GM18861 (cell line): ENCODE results near the gene PHF13.

Experiments used
- ATAC-seq: cut with Tn5 transposase; IDR thresholded peaks from one replicate; pipeline ENCODE4 v1.9.1; 2021; ENCODE audit not compliant: unreplicated experiment

Gene PHF13

DNA sequence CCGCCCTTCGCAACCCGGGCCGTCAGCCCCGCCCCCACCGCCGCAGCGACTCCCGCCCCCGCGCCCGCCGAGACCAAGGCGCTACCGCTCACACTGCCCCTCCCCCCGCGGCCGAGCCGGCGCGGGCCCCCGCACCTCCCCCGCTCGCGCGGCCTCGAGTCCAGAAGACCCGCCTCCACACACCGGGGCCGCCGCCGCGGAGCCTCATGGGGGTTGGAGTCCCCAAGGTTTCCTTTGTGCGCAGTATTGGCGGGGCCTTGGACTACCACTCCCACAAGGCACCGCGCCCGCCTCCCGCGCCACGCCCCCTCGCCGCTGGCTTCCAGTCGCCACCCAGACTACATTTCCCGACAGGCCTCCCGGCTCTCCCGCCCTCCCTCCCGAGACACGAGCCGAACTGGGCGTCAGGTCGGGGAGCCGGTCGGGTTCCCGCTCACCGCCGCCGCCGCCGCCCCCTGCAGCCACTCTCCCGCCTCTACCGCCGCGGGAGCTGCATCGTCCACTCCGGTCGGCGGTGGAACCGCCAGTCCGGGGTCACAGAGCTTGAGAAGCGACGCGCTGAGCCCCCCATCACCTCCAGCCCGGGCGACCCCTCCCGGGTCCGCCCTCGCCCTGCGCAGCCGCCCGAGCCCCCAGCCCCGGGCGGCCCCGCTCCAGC is at the start of gene PHF13:
Gene PHF13 (plus strand): TSS at position 371 of the 658 bp plus-strand sequence. CDS start 336 bp downstream, outside the sequence.
- peak; percentile 89 for ATAC-seq

DNA sequence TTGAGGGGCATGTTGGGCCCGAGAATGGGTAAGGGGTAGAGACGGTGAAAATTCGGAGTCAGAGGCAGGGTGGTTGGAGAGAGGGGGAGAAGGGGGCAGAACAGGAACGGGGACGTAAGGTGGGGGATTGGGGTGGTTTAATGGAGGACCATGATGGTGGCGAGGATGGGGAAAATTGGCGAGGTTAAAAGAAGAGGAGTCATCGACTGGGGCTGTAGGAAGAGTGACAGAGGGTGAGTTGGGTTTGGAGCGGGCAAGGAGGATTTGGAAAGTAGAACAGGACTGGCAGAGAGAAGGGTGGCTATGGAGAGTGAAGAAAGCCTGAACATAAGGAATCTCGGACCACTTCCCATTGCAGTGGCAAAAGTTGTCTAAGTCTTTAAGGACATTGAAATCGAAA is 44.5 kb upstream of the PHF13 start:
- no peak for ATAC-seq

DNA sequence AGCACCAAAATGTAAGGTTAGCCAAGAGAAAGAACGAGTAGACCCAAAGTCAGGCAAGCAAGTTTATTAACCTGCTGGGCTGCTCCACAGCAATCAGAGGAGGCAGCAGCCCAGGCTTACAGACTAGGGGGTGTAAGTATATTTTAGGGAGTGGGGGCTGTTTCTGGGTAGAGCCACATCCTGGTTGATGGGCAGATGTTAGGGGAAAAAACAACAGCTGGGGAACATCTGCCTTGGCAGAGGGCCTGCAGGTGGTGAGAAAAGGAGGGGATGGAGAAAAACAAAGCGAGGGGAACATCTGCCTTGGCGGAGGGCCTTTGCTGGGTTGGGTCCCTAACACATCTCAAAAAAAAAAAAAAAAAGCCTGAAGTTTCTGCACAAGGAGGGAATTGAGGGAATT is 43.4 kb upstream of the PHF13 start:
- ATAC-seq: no peak

DNA sequence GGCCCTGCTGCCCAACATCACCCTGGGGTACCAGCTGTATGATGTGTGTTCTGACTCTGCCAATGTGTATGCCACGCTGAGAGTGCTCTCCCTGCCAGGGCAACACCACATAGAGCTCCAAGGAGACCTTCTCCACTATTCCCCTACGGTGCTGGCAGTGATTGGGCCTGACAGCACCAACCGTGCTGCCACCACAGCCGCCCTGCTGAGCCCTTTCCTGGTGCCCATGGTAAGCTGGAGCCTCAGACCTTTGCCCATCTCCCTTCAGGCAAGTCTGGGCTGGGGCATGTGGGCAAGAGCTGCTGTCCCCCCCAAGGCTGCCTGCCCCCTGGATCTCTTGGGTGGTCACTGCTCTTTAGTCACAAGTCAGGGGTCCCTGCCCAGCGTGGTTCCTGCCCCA is 42.5 kb upstream of the PHF13 start:
- ATAC-seq: no peak

DNA sequence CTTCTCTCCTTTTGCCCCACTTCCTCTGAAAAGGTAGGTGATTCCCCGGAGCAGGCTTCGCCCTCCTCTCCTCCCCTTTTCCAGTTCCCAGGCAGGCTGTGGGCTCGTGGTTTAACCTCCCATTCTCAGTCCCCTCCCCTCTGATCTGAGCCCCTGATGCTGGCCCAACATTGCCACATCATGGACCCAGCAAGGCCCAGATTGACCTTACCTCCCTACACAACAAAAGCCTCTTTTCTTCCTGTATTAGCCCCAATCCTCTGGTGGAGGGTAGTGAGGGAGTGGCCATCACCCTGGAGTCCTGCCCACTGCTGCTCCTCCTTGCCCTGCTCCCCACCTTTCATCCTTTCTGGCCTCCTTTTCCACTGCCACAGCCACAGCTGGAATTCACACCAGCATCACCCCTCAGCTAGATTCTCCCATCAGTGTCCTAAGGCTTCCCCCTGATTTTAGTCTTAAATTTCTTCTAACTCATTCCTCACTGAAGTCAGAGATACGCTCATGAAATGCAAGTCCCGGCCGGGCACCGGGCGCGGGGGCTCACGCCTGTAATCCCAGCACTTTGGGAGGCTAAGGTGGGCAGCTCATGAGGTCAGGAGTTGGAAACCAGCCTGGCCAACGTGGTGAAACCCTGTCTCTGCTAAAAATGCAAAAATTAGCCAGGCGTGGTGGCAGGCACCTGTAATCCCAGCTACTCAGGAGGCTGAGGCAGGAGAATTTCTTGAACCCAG is 40.7 kb upstream of the PHF13 start:
- no peak for ATAC-seq

DNA sequence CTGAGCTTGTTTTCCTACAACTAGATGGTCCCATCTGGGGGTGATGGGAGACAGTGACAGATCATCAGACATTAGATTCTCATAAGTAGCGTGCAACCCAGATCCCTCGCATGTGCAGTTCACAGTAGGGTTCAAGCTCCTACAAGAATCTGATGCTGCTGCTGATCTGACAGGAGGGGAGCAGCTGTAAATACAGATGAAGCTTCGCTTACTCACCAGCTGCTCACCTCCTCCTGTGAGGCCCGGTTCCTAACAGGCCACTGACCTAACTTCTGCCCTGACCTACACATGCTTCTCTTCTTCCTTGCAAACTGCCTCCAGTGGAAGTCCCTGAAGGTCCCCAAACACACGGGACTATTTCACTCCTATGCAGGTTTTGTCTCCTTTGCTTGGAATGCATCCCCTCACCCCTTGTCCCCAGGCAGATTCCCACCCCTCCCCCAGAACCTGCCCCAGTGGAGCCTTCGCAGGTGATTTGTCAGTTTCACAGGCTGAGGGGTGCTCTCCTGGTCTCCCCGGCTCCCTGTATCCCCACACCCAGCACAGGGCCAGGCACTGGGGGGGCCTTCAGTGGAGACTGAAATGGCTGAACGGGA is 39.4 kb upstream of the PHF13 start:
- no peak for ATAC-seq

DNA sequence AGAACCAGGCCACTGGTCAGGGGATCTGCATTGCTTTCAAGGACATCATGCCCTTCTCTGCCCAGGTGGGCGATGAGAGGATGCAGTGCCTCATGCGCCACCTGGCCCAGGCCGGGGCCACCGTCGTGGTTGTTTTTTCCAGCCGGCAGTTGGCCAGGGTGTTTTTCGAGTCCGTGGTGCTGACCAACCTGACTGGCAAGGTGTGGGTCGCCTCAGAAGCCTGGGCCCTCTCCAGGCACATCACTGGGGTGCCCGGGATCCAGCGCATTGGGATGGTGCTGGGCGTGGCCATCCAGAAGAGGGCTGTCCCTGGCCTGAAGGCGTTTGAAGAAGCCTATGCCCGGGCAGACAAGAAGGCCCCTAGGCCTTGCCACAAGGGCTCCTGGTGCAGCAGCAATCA is 38.7 kb upstream of the PHF13 start:
- ATAC-seq: no peak

DNA sequence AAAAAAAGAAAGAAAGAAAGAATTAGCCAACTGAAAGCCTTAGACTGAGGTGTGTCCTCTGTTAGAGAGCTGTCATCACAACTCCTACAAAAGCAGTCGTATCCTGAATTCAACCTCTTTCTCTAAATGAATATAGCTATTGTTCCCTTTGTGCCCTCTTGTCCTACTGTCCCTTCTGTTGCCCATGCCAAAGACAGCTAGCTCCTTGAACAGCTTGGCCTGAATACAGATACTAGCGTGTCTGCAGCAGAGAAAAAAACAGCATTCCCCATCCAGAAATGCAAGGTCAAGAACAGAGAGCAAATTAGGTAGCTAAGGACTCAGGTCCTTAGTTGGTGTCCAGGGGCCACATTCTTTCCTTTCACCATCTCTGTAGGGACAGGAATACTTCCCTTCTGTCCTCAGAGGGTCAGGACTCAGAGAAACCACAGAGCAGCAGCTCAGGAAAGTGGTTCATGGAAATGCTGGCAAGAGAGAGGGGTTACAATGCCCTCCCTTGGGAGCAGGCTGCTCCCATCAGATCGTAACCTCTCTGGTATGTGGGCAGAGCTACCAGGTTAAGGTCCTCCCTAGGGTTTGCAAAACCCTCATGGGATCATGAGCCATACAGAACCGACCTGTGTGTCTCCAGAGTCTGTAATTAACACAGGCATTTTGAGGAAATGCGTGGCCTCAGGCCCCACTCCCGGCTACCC is 35.6 kb upstream of the PHF13 start:
- ATAC-seq: no peak

DNA sequence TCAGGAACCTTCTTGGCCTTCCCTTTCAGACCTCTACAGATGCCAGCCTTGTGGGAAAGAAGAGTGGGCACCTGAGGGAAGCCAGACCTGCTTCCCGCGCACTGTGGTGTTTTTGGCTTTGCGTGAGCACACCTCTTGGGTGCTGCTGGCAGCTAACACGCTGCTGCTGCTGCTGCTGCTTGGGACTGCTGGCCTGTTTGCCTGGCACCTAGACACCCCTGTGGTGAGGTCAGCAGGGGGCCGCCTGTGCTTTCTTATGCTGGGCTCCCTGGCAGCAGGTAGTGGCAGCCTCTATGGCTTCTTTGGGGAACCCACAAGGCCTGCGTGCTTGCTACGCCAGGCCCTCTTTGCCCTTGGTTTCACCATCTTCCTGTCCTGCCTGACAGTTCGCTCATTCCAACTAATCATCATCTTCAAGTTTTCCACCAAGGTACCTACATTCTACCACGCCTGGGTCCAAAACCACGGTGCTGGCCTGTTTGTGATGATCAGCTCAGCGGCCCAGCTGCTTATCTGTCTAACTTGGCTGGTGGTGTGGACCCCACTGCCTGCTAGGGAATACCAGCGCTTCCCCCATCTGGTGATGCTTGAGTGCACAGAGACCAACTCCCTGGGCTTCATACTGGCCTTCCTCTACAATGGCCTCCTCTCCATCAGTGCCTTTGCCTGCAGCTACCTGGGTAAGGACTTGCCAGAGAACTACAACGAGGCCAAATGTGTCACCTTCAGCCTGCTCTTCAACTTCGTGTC is 34.7 kb upstream of the PHF13 start:
- ATAC-seq: no peak

DNA sequence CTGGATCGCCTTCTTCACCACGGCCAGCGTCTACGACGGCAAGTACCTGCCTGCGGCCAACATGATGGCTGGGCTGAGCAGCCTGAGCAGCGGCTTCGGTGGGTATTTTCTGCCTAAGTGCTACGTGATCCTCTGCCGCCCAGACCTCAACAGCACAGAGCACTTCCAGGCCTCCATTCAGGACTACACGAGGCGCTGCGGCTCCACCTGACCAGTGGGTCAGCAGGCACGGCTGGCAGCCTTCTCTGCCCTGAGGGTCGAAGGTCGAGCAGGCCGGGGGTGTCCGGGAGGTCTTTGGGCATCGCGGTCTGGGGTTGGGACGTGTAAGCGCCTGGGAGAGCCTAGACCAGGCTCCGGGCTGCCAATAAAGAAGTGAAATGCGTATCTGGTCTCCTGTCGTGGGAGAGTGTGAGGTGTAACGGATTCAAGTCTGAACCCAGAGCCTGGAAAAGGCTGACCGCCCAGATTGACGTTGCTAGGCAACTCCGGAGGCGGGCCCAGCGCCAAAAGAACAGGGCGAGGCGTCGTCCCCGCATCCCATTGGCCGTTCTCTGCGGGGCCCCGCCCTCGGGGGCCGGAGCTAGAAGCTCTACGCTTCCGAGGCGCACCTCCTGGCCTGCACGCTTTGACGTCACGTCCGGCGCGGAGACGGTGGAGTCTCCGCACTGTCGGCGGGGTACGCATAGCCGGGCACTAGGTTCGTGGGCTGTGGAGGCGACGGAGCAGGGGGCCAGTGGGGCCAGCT is 34.0 kb upstream of the PHF13 start, which contains the start of gene ZBTB48:
Gene ZBTB48 (plus strand): TSS at position 621 of the 745 bp plus-strand sequence. CDS start 616 bp downstream, outside the sequence.
- peak; percentile 93 for ATAC-seq

DNA sequence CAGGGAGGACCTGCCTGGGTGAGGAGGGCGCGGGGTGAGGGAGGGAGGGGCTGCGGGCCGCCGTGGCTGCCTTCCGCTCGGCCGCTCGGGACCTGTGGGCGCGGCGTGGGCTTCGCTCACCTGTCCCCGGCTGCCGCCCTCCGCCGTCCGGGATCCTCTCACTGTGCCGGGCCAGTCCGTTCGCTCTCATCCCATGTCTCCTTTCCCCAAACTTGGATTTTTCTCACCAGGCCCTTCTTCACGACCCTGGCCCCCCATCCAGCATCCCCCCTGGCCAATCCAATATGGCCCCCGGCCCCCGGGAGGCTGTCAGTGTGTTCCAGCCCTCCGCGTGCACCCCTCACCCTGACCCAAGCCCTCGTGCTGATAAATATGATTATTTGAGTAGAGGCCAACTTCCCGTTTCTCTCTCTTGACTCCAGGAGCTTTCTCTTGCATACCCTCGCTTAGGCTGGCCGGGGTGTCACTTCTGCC is 33.4 kb upstream of the PHF13 start:
- ATAC-seq: no peak

DNA sequence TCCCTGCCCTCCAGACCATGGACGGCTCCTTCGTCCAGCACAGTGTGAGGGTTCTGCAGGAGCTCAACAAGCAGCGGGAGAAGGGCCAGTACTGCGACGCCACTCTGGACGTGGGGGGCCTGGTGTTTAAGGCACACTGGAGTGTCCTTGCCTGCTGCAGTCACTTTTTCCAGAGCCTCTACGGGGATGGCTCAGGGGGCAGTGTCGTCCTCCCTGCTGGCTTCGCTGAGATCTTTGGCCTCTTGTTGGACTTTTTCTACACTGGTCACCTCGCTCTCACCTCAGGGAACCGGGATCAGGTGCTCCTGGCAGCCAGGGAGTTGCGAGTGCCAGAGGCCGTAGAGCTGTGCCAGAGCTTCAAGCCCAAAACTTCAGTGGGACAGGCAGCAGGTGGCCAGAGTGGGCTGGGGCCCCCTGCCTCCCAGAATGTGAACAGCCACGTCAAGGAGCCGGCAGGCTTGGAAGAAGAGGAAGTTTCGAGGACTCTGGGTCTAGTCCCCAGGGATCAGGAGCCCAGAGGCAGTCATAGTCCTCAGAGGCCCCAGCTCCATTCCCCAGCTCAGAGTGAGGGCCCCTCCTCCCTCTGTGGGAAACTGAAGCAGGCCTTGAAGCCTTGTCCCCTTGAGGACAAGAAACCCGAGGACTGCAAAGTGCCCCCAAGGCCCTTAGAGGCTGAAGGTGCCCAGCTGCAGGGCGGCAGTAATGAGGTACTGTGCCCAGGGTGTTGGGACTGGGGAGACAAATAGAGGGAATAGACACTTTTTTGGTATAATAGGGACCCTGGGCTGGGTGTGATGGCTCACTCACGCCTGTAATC is 32.7 kb upstream of the PHF13 start:
- no peak for ATAC-seq

DNA sequence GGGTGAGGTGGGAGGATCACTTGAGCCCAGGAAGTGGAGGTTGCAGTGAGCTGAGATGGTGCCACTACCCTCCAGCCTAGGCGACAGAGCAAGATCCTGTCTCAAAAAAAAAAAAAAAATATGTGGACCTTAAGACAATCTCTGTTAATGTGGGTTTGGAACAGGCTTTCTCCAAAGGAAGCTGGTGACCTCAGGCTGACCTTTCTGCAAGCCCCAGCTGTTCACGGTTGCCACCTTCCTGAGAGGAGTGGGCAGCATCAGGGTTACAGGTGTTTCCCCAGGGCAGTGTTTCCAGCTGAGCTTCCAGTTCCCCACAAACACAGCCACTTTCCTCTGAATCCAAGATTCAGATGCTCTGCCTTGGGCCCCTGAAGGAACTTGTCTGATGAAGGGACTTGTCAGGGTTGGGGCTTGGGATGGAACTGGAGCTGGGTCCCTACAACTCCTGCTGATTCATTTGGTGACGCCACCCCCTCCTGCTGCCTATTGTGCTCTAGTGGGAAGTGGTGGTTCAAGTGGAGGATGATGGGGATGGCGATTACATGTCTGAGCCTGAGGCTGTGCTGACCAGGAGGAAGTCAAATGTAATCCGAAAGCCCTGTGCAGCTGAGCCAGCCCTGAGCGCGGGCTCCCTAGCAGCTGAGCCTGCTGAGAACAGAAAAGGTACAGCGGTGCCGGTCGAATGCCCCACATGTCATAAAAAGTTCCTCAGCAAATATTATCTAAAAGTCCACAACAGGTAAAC is 31.8 kb upstream of the PHF13 start:
- ATAC-seq: no peak

DNA sequence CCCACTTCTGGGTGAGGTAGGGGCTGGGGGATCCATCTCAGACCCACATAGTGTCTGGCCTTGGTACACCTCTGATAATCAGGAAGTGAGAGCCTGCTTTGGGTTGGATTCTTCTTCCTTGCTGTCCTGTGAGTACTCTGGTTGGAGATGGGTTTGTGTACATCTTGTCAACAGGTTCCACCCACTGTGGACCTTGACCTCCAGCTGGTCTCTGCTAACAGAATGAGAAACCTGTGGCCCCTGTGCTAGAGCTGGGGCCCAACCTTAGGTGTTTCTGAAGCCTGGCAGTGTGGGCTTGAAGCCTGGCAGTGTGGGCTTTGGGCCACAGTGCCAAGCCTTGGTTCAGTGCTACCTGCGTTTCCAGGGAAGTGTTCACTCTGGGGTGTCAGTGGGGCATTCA is 31.2 kb upstream of the PHF13 start:
- no peak for ATAC-seq

DNA sequence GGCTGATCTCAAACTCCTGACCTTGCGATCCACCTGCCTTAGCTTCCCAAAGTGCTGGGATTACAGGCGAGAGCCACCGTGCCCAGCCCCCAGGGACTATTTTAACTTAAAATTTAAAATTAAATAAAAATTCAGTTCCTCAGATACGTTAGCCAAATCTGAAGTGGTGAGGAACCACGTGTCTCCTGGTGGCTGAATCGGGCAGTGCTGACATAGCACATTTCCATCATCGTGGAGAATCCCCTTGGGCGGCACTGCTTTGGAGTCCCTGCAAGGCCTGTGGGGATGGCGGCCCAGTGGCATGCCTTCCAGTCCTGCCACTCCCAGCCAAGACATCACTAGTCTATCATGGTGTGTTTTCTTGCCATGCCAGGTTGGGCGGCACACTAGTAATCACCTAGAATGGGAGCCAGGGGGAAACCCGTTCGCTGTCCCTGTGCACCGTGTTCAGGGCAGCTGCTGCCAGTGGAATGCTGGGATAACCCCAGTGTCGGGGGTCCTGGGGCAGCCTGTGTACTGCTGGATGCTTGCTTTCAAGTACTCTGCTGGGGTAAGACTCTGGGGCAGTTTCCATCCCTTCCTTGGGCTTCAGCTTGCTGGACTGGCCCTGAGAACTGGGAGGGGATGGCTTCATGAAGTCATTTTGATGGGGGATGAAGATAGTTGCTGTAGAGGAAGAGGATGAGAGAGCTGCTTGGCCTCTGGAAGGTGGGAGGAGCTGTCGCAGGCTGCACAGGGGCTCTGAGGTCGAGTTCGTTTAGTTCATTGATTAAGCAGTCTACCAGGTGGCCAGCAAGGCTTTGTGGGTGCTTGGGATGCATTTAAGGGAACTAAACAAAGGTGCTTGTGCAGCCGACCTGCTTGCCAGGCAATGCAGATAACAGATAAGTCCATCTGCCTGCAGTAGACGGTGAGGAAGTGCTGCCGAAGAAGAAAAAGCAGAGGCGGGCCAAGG is 29.1 kb upstream of the PHF13 start:
- ATAC-seq: no peak

DNA sequence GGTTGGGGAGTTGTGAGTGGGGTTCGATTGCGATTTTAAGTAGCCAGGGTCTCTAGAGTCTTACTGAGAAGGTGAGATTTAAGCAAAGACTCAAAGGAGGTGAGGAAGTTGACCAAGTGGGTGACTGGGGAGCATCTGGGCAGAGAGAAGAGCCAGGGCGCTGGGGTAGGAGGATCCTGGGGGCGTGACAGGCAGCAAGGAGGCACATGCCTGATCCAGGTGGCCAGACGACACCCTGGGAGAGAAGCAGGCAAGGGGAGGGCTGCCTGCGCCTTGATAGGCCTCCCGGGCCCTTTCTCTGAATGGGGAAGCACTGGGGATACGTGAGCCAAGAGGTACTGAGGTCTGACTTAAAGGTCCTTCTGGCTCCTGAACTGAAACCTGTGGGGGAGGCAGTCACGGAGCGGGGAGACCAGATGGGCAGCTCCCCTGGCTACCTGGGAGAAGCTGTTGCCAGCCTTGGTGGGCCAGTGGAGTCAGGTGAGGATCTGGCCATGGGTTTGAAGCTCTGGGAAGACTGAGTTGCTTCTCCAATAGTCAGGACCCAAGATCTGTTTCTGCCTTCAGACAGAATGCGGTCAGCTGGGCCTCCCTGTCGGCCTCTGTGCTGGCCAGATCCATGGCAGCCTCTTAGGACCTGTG is 28.3 kb upstream of the PHF13 start:
- ATAC-seq: no peak

DNA sequence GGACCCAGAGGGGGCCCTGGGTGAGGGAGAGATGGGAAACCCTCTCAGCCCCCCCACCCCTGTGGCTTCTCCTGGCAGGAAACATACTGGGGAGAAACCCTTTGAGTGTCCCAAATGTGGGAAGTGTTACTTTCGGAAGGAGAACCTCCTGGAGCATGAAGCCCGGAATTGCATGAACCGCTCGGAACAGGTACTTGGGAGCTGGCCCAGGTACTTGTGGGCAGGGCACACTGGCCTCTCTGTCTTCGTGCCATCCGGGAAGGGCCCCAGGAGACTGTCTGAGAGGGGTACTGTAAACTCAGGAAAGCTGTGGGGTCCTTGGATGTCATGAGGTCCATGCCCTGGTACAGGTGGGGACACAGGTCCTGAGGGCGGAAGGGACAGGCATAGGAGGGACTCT is 27.7 kb upstream of the PHF13 start:
- no peak for ATAC-seq
